Stimulated activated CD4-positive, alpha-beta T cell treated with anti-CD3 and anti-CD28 coated beads, Interleukin-1b, Interleukin-23, amount 100 ng/mL, for 4 hours (primary cell): ENCODE data around the gene ANGPTL2.

ENCODE experiments used
- DNase-seq, 2 donors: peaks; one replicate each; pipeline ENCODE4 v3.0.0-alpha.2; 2020; ENCODE audit warnings: low read depth in 2 of 2

The ANGPTL2 gene

DNA sequence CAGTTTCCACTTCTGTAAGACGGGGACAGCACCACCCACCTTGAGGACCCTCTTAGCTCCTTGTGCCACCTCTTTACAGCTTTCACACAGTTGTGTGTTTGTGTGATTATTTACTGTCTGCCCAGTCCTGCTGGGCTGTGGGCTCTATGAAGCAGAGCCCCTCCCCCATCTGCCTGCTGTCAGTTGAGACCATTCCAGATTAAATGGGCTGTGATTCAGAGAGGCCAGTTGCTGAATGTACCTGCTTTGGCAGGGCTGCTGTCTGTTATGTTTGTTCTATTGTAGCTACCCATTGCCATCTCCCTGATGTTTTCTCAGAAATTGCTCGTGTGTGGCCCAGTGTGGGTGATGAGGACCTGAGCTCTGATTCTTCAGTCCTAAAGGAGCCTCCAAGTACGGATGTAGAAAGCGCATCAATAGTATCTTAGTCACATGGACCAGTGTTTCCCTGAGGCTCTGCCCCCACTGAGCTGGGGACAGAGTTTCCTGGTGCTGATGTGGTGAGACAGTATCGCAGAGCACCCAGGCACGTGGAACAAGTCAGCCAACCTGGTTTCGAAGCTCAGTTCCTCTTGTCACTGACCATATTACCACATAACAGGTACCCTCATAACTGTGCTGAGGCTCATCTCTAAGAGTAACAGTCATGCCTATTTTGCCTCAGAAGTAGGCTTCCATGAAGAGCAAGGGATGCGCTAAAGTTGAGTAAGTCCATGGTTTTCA is 3.7 kb downstream of the ANGPTL2 start:
- DNase-seq, result no peak

DNA sequence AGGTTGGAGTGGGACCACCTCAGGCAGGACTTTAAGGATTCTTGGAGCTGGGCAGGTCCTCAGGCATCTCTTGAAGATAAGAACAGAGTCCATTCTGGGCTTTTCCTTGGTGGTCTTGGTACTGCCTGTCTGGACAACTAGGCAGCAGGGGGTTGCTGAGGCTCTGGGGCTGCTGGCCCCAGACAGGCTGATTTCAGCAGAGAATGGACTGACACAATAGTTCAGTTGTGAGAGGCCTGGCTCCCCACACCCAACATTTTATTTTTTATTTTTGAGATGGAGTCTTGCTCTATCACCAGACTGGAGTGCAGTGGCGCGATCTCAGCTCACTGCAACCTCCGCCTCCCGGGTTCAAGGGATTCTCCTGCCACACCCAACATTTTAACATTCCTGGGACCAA is 4.6 kb downstream of the ANGPTL2 start:
- DNase-seq, result no peak

DNA sequence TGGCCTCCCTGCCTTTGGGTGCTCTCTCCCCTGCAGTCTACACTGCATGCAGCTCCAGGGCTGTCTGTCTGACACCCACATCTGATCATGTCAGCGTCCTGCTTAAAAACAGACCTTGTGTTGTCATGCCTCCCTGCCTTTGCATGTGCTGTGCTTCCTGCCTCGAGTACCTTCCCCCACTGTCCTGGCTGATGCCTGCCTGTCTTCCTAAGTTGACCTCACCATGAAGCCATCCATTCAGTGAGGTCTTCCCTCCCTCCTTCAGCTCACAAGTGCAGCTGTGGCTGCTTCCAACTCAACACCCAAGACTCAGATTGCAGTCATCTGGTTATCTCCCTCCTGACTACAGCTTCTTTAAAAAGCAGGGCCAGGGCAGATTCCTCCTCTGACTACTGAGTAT is 5.5 kb downstream of the ANGPTL2 start:
- no peak for DNase-seq

DNA sequence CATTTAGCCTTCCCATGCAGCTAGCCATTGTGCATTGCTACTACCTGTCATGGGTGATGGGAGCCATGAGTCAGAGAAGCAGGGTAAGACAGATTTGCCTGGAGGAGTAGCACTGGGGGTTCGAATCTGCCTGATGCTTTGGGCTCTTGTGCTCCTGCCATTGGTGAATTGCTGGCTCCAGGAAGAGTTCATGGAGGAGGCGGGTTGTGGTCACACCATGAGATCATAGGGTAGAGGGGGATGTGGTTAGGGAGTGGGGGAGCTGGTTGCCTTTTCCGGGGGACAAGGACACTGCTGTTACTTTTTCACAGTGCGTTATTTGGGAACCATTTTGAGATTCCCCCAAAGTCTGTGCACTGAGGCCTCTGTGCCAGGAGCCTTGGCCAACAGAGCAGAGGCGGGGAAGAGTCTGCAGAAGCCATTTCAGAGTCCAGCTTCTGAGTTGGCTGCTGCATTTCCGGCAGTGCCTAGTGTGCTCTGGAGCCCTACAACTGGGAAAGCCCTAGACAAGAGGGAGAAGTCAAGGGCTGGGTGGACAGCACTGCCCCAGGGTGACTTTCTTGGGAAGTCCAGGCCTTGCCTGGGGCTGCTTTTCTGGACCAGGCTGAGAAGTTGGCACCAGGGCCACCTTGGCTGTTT is 6.2 kb downstream of the ANGPTL2 start:
- no peak for DNase-seq

DNA sequence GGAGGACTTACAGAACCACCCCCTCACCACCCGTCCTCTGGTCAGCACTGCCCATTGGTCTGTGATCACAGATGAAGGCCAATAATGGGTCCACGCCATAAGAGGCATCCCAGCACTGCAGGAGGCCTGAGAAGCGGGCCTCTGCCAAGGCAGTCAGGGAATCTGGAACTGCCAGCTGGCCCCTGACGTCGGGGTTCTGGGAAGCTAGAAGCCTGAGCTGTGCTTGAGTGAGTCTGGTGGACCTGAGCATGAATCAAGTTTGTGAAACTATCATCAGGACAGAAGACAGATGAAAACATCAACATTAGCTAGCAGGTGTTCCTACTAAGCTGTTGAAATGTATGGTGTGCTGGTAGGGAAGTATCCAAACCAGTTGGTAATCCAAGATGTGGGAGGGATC is 7.8 kb downstream of the ANGPTL2 start:
- DNase-seq, result no peak

DNA sequence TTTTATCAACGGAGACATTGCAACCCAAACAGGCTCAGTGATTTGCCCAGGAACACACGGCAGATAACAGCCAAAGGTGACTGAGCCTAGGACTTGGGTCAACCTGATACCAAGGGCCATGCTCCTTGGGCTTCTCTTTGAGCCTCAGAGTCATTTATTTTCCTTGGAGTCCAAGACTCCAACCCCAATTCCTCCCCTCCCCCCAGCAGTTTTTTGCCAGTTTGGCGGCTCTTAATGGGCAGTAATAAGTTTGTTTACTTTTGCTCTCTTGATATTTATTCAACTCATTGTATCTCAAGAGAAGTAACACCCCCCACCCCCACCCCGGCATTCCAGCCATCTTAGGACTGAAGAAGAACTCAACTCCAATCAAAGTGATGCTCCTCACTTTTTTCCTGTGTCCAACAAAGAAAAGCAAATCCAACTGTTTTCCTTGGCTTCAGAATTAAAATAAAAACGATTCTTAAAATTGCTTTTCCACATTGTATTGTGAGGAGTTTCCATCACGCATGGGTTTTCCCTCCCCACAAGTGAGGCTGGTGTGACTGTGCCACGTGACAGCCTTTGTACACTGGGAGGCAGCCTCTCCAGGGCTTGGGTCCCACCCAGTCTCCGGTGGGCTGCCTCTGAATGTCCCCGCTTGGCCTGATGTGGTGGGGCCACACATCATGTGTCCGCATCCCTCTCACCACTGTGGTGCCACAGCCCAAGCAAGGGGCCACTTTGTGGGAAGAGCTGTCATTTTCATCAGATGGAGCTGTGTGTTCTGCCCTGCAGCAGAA is 9.1 kb downstream of the ANGPTL2 start:
- DNase-seq, result no peak

DNA sequence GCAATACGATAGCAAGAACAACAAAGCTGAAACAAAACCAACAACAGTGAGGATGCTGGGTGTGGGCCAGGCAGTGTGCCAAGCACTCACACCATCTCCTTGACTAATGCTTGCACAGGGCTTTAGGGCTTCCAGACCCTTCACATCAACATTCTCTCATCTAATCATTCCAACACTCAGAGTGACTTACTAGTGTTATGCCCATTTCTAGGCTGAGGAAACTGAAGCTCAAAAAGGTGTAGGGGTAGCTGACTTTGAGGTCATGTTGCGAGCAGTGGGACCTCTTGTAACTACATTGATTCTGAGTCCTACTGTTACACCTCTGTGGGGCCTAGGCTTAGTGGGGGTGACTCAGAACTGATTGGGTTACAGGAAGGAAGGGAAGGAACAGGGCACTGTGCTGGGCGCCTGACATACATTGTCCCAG is 9.7 kb downstream of the ANGPTL2 start:
- DNase-seq, result no peak

DNA sequence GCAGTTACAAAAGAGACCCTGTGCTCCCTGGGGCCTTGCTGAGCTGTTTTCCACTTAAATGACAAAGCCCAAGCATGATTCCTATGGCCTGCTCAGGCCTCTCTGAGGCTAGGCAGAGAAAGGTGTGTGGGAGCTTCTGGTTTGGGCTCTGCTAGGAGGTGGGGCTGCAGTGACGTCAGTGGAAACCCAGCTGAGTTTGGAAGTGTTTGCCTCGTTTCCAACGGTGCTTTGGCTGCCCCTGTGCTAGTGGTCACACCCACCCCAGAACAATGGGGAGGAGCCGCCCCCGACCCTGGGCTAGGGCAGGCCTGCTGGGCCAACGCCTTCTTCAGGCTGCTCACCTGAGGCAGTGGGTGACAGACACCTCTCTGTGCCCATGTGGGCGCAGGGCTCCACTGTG is 10.4 kb downstream of the ANGPTL2 start:
- no peak for DNase-seq

DNA sequence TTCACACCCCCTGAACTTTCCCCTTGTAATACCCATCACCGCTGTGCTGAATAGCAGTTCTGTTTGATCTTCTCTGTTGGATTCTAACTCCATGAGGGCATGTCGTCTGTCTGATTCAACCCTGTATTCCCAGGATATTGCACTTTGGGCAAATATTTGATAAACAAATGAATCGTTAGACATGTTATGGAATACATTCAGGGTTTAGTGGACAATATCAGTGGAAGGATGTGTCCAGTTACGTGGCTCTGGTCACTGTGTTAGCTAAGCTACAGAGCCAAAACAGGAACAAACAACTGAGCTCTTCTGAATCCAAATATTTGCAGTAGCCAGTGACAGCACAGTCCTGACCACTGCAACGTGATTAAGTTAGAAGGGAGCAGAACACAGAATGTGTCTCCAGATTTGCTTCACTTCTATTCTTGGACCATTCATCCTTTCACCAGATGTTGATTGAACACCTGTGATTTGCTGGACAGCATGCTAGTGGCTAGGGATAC is 13.2 kb downstream of the ANGPTL2 start:
- no peak for DNase-seq

DNA sequence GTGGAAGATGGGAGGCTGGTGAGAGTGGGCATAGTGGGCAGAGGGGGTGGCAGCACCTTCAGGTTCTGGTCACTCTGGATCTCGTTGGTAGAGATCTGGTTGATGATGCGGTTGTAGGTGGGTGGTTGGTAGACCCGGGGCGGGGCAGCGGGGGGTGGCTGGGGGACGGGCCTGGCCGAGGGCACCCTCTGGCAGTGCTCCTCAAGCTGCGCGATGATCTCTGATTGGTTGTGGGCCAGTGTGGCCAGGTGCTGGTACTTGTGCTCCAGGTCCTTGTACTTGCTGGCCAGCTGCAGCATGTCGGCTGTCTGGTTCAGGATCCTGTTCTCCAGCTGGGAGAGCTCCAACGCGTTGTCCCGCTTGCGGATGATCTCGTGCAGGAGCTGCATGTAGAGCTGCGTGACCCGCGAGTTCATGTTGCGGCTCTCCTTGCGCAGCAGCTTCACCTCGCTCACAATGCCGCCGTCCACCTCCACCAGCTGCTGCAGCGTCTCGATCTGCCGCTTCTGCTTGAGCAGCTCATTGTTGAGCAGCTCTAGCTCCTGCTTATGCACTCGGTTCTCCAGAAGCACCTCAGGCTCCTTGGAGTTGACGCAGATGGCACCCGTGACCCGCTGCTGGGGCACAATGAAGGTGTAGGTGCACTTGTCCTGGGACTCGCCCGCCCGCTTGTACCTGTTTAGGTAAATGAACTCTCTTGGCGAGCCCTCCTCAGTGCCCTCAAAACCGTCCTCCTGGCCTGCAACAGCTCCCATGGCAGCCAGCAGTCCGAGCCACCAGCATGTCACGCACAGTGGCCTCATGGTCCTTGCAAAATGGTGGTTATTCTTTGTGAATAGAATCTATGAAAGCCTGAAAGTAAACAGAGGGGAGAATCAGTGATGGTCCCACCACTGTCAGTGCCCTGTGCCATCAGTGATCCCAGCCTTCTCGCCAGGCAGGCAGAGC is 14.2 kb downstream of the ANGPTL2 start:
- no peak for DNase-seq

DNA sequence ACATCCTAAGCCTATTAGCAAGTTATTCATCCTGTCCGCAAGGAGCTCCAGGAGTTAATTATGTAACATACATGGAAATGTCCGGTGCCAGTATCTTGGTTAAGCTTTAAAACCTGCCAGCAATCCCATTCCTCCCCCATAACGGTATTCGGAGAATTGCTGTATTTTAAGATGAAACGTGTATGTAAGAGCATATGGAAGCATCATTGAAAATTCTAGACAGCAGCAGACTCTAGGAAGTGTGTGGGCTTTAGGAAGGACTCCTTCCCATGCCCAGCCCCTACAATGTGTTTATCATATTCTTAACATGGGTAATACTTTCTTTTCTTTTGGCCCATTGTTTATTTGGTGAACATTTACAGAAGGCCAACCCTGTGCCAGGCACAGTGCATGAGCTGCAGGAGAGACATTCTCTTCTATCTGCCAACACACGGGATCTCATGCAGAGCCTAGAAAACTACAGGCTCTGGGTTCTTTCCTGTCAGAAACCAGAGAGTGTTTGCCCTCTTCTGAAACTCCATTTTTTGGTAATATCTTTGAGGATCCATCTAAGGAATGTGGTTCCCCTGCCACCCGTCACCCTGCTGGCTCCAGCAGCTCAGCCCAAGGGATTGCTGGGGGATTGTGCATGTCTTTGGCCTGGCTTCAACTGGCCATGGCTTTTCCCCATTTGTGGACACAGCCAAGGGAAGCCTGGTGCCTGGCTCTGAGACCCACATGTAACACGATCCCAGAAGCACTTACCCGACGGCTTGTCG is 15.1 kb downstream of the ANGPTL2 start:
- DNase-seq, result no peak

DNA sequence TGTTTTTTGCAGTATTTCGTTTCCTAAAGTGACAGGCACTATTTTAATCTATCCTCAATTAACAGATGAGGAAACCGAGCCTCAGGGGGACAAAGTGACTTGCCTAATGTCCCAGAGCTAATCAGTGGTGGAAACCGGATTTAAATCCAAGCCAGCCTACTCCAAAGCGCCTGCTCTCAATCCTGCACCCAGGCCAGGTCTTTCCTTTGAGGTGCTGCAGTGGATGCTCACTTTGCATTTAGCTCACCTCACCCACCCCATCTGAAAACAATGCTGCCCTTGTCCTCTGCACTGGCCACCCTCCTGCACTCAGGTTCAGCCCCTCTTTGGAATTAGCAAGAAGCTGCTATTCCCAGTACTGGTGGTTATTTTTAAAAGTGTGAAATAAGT is 16.0 kb downstream of the ANGPTL2 start:
- DNase-seq, result no peak

DNA sequence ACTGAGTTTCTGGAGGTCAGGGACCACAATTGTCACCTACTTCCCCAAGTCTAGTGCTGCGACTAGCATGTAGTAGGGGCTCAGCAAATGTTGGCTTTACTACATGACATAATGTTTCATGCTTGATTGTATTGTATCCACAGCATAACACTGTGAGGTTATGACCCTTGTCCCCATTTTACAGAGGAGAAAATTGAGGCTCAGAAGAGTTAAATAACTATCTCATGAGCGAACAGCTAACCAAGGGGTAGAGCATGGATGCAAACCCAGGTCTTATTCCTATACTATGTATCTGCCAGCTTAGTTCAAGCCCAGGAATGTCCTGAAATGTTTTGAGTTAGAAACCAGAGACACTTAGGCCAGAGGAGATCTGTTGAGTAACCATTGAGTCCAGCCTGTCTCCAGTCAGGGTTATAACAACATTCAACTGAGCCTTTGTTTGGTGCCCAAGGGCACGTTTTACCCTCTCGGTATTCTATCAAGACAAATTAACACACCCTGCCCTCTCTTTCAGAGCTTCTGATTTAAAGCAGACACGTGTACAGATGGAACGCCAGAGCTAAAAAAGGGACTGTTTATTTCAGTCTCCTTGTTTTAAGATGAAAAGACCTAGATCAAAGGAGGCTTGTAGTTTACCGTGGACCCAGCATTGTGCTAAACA is 16.5 kb downstream of the ANGPTL2 start:
- DNase-seq, result no peak

DNA sequence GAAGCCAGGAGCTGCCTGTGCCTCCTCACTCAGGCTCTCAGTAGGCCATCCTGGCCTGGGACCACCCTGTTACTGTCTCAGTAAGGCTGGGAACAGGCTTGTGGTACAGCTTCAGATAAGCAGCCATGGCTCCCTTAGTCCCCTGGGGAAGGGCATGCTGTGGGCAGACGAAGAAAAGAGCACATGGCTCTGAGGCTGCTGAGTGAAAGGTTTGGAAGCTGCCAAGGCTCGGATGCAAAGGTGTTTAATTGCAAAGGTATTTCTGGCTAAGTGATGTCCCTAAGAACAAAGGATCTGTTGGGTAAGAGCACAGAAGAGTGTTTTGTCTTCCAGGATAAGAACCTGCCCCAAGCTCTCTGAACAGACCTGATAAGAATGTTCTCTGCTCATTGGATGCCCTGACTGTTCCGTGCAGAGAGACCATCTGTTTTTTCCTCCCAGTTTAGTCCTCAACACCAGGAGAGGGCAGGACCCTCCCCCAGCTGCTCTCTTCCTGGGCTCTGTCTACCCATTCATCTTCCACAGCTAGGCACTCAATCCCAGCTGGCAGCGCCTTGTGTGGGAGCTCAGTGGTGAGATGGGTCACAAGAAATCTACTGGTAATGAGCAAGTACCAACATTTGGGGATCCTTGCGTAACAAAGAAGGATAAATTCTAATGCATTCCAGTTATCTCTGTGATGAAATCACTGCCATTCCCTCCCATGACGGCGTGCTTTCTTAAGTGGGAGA is 17.7 kb downstream of the ANGPTL2 start:
- DNase-seq, result no peak

DNA sequence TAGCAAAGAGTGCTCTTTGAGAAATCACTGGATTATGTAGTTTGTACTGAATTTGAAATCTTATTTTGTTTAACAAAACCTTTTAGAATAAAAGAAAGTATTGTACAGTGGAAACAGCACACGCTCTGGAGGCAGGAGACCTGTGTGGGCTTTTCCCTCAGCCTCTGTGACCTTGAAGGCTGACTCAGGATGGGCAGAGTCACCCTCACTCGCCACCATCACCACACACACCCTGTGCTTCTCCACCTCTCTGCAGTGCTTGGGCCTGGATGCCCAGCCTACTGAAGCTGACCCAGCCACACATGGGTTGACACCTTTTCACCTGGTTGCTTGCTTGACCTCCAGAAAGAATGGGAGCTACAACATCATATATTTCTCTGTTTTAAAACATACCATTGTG is 19.6 kb downstream of the ANGPTL2 start:
- DNase-seq, result no peak

DNA sequence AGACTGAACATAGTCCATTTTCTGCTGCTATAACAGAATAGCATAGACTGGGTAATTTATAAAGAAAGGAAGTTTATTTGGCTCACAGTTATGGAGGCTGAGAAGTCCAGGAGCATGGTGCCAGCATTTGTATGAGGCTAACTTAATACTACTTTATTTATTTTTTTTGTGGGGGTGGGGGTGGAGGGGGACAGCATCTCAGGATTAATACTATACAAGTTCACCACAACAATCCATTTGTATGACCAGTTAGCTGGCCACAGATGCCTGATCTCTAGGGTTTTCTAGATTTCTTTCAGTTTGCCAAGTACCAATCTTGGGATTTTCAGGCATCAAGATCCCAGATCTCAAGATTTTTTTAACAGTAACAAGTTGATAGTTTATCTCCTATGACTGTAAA is 20.3 kb downstream of the ANGPTL2 start:
- DNase-seq, result no peak

DNA sequence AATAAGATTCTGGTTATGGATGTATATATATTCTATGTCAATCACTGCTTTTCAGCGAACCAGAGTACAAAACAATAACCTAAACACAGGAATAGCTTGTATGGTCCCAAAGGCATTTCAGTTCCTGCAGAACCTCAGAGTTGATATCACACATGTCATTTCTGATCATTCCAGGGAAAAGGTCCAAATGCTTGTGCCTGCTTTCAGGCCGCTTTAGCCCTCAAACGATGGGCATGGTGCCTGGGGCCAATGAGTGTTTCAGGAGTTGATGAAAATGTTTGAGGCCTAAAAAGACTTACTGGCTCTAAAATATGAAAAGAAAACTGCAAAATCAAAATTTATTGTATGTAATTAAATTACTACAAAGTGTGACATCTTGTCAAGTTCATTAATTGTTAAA is 22.8 kb downstream of the ANGPTL2 start:
- no peak for DNase-seq

DNA sequence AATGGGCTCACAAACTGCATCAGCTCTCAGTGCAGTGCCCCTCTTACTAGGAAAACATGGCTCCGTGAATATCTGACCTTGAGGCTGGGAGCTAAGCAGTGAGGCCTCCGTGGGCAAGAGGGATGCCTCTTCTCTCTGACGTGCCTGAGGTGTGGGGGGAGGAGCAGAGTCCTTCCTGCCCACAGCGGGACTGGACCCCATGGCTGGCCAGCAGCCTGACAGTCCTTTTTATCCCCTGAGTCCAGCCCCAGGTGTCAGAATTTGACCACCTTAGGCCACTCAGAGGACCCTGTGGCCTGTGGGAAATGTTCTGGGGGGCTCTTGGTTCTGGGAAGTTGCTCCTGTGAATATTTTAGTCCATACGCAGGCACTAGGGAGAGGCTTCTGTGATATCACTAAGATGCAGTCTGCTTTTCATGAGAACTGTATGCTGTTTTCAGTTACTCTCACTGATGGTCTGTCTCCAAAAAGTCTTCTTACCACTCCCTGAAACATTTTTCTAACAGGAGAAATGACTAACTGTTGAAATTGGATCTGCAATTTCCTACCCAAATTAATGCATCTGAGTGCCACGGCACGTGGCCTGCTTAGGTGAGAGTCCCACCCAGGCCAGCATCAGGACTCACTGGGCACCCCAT is 23.4 kb downstream of the ANGPTL2 start:
- no peak for DNase-seq

DNA sequence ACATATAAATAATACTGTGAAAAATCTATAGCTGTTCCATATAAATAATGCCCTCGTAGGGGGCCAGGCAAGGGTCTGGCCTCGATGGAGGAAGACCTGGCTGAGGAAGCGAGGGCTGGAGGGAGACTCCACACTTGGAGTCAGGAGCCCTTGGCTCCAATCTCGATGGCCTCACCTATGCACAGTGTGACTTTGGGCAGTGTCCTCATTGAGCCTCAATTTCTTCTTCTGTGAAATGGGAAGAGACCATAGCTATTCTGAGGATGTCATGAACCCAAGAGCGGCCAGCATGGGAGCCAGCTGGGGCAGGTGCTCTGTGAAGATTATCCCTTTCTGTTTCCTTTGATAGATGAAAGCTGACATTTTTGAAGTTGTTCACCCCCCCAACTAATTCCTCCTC is 24.8 kb downstream of the ANGPTL2 start:
- DNase-seq, result no peak
